Hematopoietic multipotent progenitor cell treated with erythropoietin and hydrocortisone succinate and interleukin-3 and kit ligand, for 4 days (in vitro differentiated cells): ENCODE results near the gene EDC3.
A peak's percentile ranks its signal among the peaks of the same experiment; 100 is the strongest.
"Not testable (repeated sequence)": the region's sequence is repeated elsewhere in the genome, so short reads cannot be mapped to it uniquely, and the experiment has no call there.

Source experiments
- DNase-seq: peaks from one replicate; pipeline ENCODE4 v3.0.0-alpha.2; 2015

Gene EDC3

GRCh38 chr15:74646480-74646879 lies 49.3 kb downstream of the EDC3 start:
- no peak for DNase-seq

DNA sequence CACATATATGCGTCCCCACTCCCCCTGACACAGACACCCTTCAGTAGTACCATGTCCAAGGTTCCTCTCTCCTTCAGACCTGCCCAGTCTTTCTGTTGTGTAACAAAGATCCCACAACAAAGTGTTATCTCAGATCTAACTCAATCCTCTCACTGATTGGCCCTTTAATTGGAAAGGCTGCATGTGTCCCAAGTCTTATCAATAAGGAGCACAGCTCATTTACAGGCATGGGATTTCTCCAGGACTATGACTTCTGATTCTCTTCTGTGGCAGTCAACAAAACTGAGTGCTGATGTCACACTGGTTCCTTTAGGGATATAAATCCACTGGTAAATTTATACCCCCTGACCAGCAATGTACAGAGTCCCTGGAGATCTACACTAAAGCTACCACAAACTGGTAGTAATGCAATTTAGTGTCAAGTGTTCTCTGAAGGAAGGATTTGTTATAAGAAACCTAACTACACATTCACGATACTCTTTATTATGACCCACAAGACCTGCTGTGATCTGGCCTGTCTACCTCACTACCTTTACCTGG lies 52.1 kb downstream of the EDC3 start:
- no peak for DNase-seq

DNA sequence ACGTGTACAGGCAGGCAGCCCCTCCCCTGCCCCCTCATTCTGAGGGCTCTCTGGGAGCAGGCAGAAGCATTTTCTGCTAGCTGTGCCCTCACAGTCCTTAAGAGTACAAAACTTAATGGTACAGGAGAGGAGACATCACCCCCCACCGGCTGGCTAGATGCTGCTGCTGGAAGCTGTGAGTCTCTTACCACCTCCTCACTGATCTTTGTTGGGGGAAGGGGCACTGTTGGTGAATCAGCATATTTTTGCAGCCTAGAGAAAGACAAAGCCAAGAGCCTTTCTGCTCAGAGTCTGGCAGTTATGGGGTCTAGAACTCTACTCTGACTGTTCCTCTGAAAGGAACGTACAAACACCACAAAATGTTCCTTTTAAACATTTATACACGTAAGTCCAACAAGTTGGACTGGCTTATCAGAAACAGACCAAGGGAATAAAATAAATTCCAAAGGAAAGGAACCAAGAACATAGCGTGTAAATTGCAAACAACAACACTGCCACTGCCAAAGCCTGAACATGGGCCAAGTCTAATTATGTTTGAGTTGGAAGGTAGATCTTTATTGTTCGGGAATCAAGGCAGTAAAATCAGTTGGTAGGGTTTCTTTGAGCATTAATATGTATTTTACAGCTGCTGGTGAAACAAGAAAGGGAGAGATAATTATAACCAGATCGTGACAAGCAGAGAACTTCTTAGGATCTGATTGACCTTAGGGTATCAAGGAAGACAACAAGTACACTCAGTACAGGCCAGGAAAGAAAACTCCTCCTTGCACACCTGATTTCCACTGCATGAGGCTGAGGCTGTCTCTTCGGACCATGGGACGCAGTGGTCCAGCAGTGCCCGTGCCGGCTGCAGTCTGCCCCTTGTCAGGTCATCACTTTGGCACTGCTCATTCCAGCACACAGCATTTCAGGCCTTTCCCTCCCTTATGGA lies 52.8 kb downstream of the EDC3 start:
- peak; percentile 86 for DNase-seq

DNA sequence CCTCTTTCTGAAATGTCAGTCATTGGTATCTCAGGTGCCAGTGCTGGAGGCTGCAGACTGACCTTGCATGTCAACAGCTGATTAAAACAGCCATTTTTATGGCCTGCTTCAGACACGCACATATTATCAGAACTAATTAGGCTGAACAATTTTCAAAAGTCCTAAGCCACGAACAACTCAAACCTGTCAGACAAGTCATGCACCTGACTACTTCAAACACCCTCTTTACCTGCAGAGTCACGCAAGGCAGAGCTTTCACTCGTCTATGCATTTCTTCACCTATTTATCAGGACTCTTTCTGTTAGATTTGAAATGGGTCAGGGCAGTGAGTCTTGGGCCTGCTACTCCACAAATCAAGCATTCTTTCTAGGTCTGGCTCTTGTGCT lies 53.5 kb downstream of the EDC3 start:
- no peak for DNase-seq

GRCh38 chr15:74641151-74641550 lies 54.7 kb downstream of the EDC3 start:
- DNase-seq: peak; percentile 23

- peak; percentile 39 for DNase-seq
Measured at GRCh38 chr15:74636984-74637383, 58.8 kb downstream of the EDC3 start.

DNA sequence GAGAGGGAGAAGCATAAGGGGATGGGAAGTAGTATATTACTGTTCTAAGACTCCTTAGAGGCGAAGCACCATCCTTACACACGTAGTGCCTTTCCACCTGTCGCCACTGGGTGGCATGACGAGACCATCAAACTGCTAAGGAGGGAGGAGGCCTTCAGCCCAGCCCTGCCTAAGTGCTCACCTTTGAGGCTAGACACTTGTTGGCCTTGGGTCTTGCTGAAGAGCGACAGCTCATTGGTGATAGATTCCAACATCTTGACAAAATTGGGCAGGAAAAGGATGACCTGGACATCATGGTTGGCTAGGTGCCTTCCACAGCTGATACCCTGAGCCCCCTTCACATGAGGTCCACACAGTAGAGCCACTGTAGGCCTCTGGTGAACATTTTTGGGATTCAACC lies 60.6 kb downstream of the EDC3 start:
- peak; percentile 88 for DNase-seq

GRCh38 chr15:74633781-74634180 lies 62.0 kb downstream of the EDC3 start:
- no peak for DNase-seq

- DNase-seq: no peak
Measured at GRCh38 chr15:74632601-74633000, 63.2 kb downstream of the EDC3 start.

DNA sequence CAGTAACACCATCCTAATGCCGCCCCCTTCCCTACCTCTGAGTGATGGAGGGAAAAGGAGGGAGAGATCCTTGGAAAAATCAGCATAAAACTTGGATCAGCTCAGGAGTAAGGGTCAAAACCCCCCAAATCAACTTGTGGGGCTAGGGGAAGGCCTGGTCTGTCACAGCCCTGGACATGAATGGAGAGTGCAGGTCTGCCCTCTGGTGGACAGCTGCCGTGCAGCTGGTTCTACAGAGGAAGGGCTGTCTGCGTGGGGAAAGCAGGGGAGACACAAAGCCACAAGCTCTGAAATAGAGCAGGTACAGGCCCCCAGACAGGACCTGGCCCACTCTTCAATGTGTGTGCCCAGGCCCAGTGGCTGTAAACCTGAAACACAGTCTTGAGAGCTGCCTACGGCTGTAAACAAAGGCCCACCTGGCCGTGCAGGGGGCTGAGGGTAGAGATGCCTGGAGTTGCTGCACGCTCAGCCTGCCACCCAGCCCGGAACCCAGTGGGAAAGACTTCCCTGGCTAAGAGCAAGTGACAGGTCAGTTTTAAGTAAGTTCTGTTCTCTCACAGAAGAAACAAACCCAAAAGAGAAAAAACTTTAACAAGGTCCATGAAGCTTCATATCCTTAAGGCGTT lies 63.8 kb downstream of the EDC3 start:
- DNase-seq: peak; percentile 80

GRCh38 chr15:74631408-74631807 lies 64.4 kb downstream of the EDC3 start:
- no peak for DNase-seq

GRCh38 chr15:74631087-74631385 lies 64.8 kb downstream of the EDC3 start:
- DNase-seq: no peak

- no peak for DNase-seq
Measured at GRCh38 chr15:74630284-74631086, 65.3 kb downstream of the EDC3 start.

DNA sequence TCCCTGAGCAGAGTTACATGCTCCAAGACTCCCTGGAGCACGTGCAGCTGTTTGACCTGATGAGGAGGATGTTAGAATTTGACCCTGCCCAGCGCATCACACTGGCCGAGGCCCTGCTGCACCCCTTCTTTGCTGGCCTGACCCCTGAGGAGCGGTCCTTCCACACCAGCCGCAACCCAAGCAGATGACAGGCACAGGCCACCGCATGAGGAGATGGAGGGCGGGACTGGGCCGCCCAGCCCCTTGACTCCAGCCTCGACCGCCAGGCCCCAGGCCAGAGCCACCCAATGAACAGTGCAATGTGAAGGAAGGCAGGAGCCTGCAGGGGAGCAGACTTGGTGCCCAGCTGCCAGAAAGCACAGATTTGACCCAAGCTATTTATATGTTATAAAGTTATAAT lies 66.1 kb downstream of the EDC3 start:
- not testable (repeated sequence) for DNase-seq

GRCh38 chr15:74628949-74629348 lies 66.9 kb downstream of the EDC3 start:
- DNase-seq: no peak

- DNase-seq: no peak
Measured at GRCh38 chr15:74628199-74628598, 67.6 kb downstream of the EDC3 start.

DNA sequence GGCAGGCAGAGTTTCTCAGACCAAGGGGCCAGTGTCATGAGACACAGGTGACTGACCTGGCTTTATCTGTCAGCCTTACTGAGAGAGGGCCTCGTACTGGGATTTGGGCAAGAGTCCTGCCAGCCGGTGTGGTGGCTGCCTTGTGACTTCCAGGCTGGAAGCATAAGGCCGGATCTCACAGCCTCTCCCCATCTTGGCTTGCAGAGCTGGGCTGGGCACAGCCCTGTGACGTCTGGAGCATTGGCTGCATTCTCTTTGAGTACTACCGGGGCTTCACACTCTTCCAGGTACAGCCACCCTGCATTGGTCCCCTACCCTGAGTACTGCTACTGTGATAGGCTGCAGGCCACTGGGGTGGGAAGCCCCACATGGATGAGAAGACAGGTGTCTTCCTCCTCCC lies 68.1 kb downstream of the EDC3 start:
- no peak for DNase-seq

- DNase-seq: peak; percentile 49
Measured at GRCh38 chr15:74626752-74627692, 68.8 kb downstream of the EDC3 start.

- no peak for DNase-seq
Measured at GRCh38 chr15:74626336-74626735, 69.5 kb downstream of the EDC3 start.

DNA sequence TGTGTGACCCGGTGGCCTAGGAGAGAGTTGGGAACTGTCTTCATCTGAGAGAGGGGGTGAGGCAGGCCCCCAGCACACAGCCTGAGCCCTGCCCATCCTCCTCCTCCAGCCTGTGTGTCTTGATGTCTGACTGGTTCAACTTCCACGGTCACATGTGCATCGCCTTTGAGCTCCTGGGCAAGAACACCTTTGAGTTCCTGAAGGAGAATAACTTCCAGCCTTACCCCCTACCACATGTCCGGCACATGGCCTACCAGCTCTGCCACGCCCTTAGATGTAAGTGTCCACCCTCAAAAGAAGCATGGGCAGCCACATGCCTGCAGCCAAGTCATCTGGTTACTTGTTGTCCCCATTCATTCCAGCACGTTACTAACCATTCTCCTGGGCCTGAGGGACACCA lies 70.1 kb downstream of the EDC3 start:
- DNase-seq: no peak

GRCh38 chr15:74624020-74624602 lies 71.7 kb downstream of the EDC3 start:
- DNase-seq: no peak

GRCh38 chr15:74622758-74623157 lies 73.1 kb downstream of the EDC3 start:
- no peak for DNase-seq
